B cell (primary cell): ENCODE results near the gene MAPKAPK3. TPM values are rescaled to one million over a fixed set of nuclear protein-coding genes. Genes with fewer than 3 reads are reported as not detected.

Source experiments
- ATAC-seq: fragments of 200-7000 bp; cut with Tn5 transposase; one replicate; pipeline ENCODE4 v1.10.0; 2021; ENCODE audit warnings: low read depth, mild to moderate bottlenecking, moderate number of reproducible peaks, moderate library complexity
- CTCF ChIA-PET: fragments of 350-600 bp; sonication (Branson Sonifier 250); formaldehyde crosslinking; loops from one replicate; lab custom pipeline; 2021; ENCODE audit warnings: antibody characterized with exemption, inconsistent platforms; lab: Charles Lee
- POLR2A ChIA-PET: fragments of 350-600 bp; sonication (Branson Sonifier 250); formaldehyde crosslinking; loops from one replicate; lab custom pipeline; 2021; ENCODE audit warnings: antibody characterized with exemption; lab: Charles Lee
- DNase-seq: peaks from one replicate; pipeline ENCODE4 v3.0.0; 2013
- H2AFZ ChIP-seq: 2 replicates; pipeline ENCODE4 v1.6.1; 2012; ENCODE audit warnings: mild to moderate bottlenecking, low read depth, low read length; ENCODE audit not compliant: insufficient read depth, poor library complexity, severe bottlenecking
- H3K27ac ChIP-seq, 2 donors: 1 replicate in 1 of 2; 2 replicates in 1 of 2; pipeline ENCODE4 v1.5.1; 2012 to 2013; ENCODE audit warnings: low read length in 2 of 2, mild to moderate bottlenecking in 2 of 2, moderate library complexity in 1 of 2
- H3K27me3 ChIP-seq, 4 experiments: fragments of 200-600 bp in 1 of 4; sonication (generic) in 1 of 4; replicated peaks in 1 of 4; 1 replicate in 2 of 4; 2 replicates in 2 of 4; pipeline versions ENCODE4 v1.6.1 to v1.7.0; 2013 to 2016; ENCODE audit warnings: low read length in 3 of 4, mild to moderate bottlenecking in 2 of 4, mixed read lengths in 1 of 4, moderate library complexity in 1 of 4; ENCODE audit not compliant: insufficient read depth in 4 of 4, control insufficient read depth in 3 of 4; ENCODE audit errors: control extremely low read depth in 1 of 4
- H3K36me3 ChIP-seq, 2 experiments: replicated peaks in 1 of 2; 1 replicate in 1 of 2; 2 replicates in 1 of 2; pipeline versions ENCODE4 v1.6.1 to v1.7.1; 2013; ENCODE audit warnings: low read length in 1 of 2; ENCODE audit not compliant: insufficient read depth in 2 of 2, control insufficient read depth in 1 of 2; ENCODE audit errors: control extremely low read depth in 1 of 2, extremely low read depth in 1 of 2
- H3K4me1 ChIP-seq, 2 donors: fragments of 200-600 bp in 1 of 2; sonication (generic) in 1 of 2; 1 replicate in 1 of 2; 2 replicates in 1 of 2; pipeline versions ENCODE4 v1.5.1 to v1.6.1; 2013 to 2017; ENCODE audit warnings: low read length in 2 of 2; ENCODE audit not compliant: control insufficient read depth in 2 of 2, insufficient read depth in 2 of 2
- H3K4me2 ChIP-seq: replicated peaks from 2 replicates; pipeline ENCODE3; 2012; ENCODE audit warnings: mild to moderate bottlenecking, low read depth, low read length; ENCODE audit not compliant: poor library complexity, severe bottlenecking
- H3K4me3 ChIP-seq, 5 experiments: fragments of 200-600 bp in 1 of 5; sonication (generic) in 1 of 5; 1 replicate in 3 of 5; 2 replicates in 2 of 5; pipeline versions ENCODE4 v1.5.1 to v1.7.0; 2011 to 2016; ENCODE audit warnings: low read length in 4 of 5, mild to moderate bottlenecking in 4 of 5, low read depth in 2 of 5, control low read depth in 1 of 5, moderate library complexity in 1 of 5; ENCODE audit not compliant: insufficient read depth in 1 of 5; ENCODE audit errors: control extremely low read depth in 1 of 5, extremely low read depth in 1 of 5
- H3K79me2 ChIP-seq: fragments of 200-600 bp; sonication (generic); one replicate; pipeline ENCODE4 v1.6.0; 2016; ENCODE audit warnings: low read length; ENCODE audit not compliant: control insufficient read depth, insufficient read depth
- H3K9ac ChIP-seq: fragments of 200-600 bp; sonication (generic); 2 replicates; pipeline ENCODE4 v1.6.1; 2017; ENCODE audit warnings: mild to moderate bottlenecking, low read length, moderate library complexity
- H3K9me3 ChIP-seq, 3 donors: one replicate each; pipeline versions ENCODE4 v1.6.1 to v1.7.1; 2013; ENCODE audit warnings: low read length in 2 of 3; ENCODE audit not compliant: control insufficient read depth in 2 of 3, insufficient read depth in 1 of 3; ENCODE audit errors: control extremely low read depth in 1 of 3
- H4K20me1 ChIP-seq: 2 replicates; pipeline ENCODE4 v1.6.0; 2012; ENCODE audit warnings: mild to moderate bottlenecking, low read length; ENCODE audit not compliant: insufficient read depth, control insufficient read depth, poor library complexity, severe bottlenecking
- H3K27ac Mint-ChIP-seq: one replicate; pipeline ENCODE4 v1.8.0; 2021; ENCODE audit warnings: mixed read lengths
- H3K27me3 Mint-ChIP-seq: one replicate; pipeline ENCODE4 v1.8.0; 2021; ENCODE audit warnings: mixed read lengths
- H3K4me1 Mint-ChIP-seq: one replicate; pipeline ENCODE4 v1.8.0; 2021; ENCODE audit warnings: mixed read lengths
- H3K4me3 Mint-ChIP-seq: one replicate; pipeline ENCODE4 v1.8.0; 2021; ENCODE audit warnings: mixed read lengths
- H3K9me3 Mint-ChIP-seq: one replicate; pipeline ENCODE4 v1.8.0; 2022; ENCODE audit warnings: mixed read lengths; ENCODE audit not compliant: insufficient read depth
- EZH2 ChIP-seq: IDR thresholded peaks from 2 replicates; pipeline ENCODE4 v1.6.1; 2012; ENCODE audit warnings: borderline replicate concordance, low read depth, mild to moderate bottlenecking, moderate library complexity, low read length; ENCODE audit not compliant: insufficient read depth, poor library complexity, severe bottlenecking
- WGBS: methylation state at CpG from one replicate; pipeline ENCODE4 v1.1.5; 2013; ENCODE audit warnings: missing lambda C conversion rate; ENCODE audit not compliant: insufficient coverage; 5-methylcytosine and 5-hydroxymethylcytosine counted together
- intact Hi-C: fragments of 100-400 bp; cut with micrococcal nuclease; formaldehyde crosslinking; loops from one replicate; pipeline ENCODE4 v1.10.0; 2022
- polyA plus RNA-seq: library from polyadenylated mRNA; depleted of rRNA; stranded (reverse); fragments of >200 nt; gene quantifications from 2 replicates; pipeline ENCODE4 v1.2.3, GENCODE V29; 2012
- total RNA-seq, 2 donors: library from RNA; stranded (reverse); fragments of 120-200 nt in 1 of 2; gene quantifications; 1 replicate in 1 of 2; 2 replicates in 1 of 2; pipeline versions ENCODE4 v1.2.3 to v1.2.4, GENCODE V29; 2013 to 2022
- TF ChIP-seq, protein P1 (sequence below): fragments of 200-600 bp; IDR thresholded peaks from one replicate; pipeline ENCODE4 v1.8.0; 2022; ENCODE audit warnings: antibody characterized with exemption, mild to moderate bottlenecking

MAPKAPK3 gene
- total and polyA plus RNA-seq, 2 donors (not counting 1 experiment from before 2014, with no cell fraction given) = 17.8 to 18.8 TPM

DNA sequence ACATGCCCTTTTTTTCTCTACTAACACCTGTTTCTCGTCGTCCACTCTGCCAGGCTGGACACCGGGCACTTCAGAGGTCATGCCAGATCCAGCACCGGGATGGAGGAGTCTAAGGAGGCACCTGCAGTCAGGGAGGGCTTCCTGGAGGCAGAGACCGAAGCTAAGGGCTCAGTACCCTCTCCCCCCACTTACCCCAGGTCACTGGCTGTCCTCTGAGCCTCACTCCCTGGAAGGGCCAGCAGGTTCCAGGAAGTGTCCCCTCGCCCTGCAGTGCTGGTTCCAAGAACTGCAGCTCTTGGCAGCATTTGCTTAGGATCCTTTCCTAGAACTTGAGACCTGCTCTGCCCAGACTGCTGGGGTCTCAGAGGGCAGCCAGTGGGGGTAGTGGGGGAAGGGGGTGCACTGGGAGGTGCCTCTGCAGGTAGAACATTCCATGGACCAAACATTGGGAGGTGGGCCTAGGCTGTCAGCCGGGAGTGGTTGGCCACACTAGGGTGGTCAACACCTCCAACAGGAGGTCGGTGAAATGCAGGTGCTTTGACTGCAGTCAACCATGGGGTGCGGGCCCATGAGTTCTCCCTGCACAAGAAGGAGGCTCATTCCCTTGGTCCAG is 16.7 kb upstream of the MAPKAPK3 start:
- DNase-seq = no peak
- no peak for ATAC-seq
- 84% methylated on average over 9 of the region's 9 CpGs for WGBS
- H3K4me3 ChIP-seq = no peak overlapping the region
- no peaks in the 10 kb centered on the region for H3K9me3 Mint-ChIP-seq
- H3K4me1 ChIP-seq = peaks cover 29 to 38% of the 10 kb centered on the region in 2 donors
- no peak overlapping the region for H3K4me3 Mint-ChIP-seq
- peaks cover 33% of the 10 kb centered on the region for H3K4me1 Mint-ChIP-seq
- peak overlapping the region; percentile 56 for H3K4me2 ChIP-seq
- no peaks in the 10 kb centered on the region for H3K27me3 ChIP-seq
- TF ChIP-seq, protein P1, sequence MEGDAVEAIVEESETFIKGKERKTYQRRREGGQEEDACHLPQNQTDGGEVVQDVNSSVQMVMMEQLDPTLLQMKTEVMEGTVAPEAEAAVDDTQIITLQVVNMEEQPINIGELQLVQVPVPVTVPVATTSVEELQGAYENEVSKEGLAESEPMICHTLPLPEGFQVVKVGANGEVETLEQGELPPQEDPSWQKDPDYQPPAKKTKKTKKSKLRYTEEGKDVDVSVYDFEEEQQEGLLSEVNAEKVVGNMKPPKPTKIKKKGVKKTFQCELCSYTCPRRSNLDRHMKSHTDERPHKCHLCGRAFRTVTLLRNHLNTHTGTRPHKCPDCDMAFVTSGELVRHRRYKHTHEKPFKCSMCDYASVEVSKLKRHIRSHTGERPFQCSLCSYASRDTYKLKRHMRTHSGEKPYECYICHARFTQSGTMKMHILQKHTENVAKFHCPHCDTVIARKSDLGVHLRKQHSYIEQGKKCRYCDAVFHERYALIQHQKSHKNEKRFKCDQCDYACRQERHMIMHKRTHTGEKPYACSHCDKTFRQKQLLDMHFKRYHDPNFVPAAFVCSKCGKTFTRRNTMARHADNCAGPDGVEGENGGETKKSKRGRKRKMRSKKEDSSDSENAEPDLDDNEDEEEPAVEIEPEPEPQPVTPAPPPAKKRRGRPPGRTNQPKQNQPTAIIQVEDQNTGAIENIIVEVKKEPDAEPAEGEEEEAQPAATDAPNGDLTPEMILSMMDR = no peak
- TF ChIP-seq EZH2 = no peak
- no peak overlapping the region for H3K27ac ChIP-seq
- H3K27me3 Mint-ChIP-seq = no peaks in the 10 kb centered on the region
- no peaks in the 10 kb centered on the region for H4K20me1 ChIP-seq
- H3K79me2 ChIP-seq = no peaks in the 10 kb centered on the region
- no peak overlapping the region for H3K9ac ChIP-seq
- no peaks in the 10 kb centered on the region for H3K36me3 ChIP-seq
- intact Hi-C loops = no loop called here
- H2AFZ ChIP-seq = peak overlapping the region; percentile 82
- CTCF ChIA-PET = interaction anchor here (2.0 kb wide), 1 partner anchor 11 kb away, joined by 5 read pairs; the partner anchor contains the start of gene CISH
- POLR2A ChIA-PET = interaction anchor here (2.3 kb wide), 1 partner anchor 11 kb away, joined by 8 read pairs; the partner anchor contains the start of gene CISH
- no peaks in the 10 kb centered on the region for H3K9me3 ChIP-seq
- no peak overlapping the region for H3K27ac Mint-ChIP-seq
